ENCODE results near the gene DNAAF3. TPM values are rescaled to one million over a fixed set of nuclear protein-coding genes. Genes with fewer than 3 reads are reported as not detected.

DNAAF3 gene
- polyA plus RNA-seq, 1 experiment: 0.21 TPM

DNA sequence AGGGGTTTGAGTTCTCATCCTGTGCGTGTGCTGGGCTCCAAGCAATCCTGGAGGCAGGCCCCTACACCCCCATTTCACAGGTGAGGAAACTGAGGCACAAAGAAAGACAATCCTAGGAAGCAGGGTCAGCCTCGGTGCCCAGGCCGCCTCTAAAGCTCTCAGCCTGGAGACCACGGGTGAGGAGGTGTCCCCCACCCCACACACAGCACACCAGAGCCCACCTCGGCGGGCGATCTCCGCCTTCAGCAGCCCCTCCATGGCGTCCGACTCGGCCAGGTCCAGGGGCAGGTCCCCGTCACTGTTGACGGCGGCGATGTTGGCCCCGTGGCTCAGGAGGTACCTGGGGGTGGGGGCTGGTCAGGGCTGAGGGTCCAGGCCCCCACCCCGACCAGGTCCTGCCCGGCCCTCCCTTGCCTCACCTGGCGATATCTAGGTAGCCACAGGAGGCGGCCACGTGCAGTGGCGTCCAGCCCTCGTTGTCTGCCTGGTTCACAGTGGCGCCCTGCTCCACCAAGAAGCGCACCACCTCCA is 54.1 kb downstream of the DNAAF3 start:
- DNase-seq (ENCODE audit: low read depth, low spot score): no peak
- CTCF ChIA-PET: interaction anchor here (0.5 kb wide), 1 partner anchor 1153 kb away, joined by 5 read pairs; no protein-coding TSS in a partner anchor
- Histone ChIP-seq H3K9me3 (ENCODE audit: control insufficient read depth, insufficient read depth, low read length) (no peaks in the 10 kb centered on the region; the same call in 1 of the 2 replicates), H3K27ac (ENCODE audit: low read depth, low read length) (no peak overlapping the region), H3K4me3 (ENCODE audit: low read depth, low read length) (no peak overlapping the region), H3K27me3 (ENCODE audit: control insufficient read depth, insufficient read depth, low read length) (no peaks in the 10 kb centered on the region)
- TF ChIP-seq CTCF (IDR thresholded peaks at IDR 0.05; ENCODE audit: low read depth, low read length): no peak
- POLR2A ChIA-PET: no interaction called here

- no peak overlapping the region for H3K4me3 ChIP-seq (ENCODE audit: low read depth, low read length)
- no peaks in the 10 kb centered on the region for H3K27me3 ChIP-seq (ENCODE audit: control insufficient read depth, insufficient read depth, low read length)
- no peaks in the 10 kb centered on the region; the same call in 1 of the 2 replicates for H3K9me3 ChIP-seq (ENCODE audit: control insufficient read depth, insufficient read depth, low read length)
- ChIA-PET CTCF (interaction anchor here (0.7 kb wide), 1 partner anchor 23 kb away, joined by 5 read pairs; no protein-coding TSS in a partner anchor), POLR2A (no interaction called here)
- H3K27ac ChIP-seq (ENCODE audit: low read depth, low read length): no peak overlapping the region
- no peak for DNase-seq (ENCODE audit: low read depth, low spot score)
- no peak for TF ChIP-seq CTCF (IDR thresholded peaks at IDR 0.05; ENCODE audit: low read depth, low read length)
These were observed 55.1 kb downstream of the DNAAF3 start for GRCh38 chr19:55111238-55111831.

GRCh38 chr19:55109527-55110291 is 56.7 kb downstream of the DNAAF3 start:
- no peak for TF ChIP-seq CTCF (IDR thresholded peaks at IDR 0.05; ENCODE audit: low read depth, low read length)
- H3K27me3 ChIP-seq (ENCODE audit: control insufficient read depth, insufficient read depth, low read length): no peaks in the 10 kb centered on the region
- H3K9me3 ChIP-seq (ENCODE audit: control insufficient read depth, insufficient read depth, low read length): no peaks in the 10 kb centered on the region; the same call in 1 of the 2 replicates
- no peak overlapping the region for H3K4me3 ChIP-seq (ENCODE audit: low read depth, low read length)
- CTCF ChIA-PET: interaction anchor here (0.6 kb wide), 1 partner anchor 629 kb away, joined by 4 read pairs; no protein-coding TSS in a partner anchor
- no peak overlapping the region for H3K27ac ChIP-seq (ENCODE audit: low read depth, low read length)
- DNase-seq (ENCODE audit: low read depth, low spot score): no peak
- POLR2A ChIA-PET: no interaction called here

Small RNAs within 50 kb of the gene (small RNA-seq; reads per million reads assigned to genes)
- gene MIR7975 (ENCODE audit: insufficient read length, low read depth) (not detected), gene RF01210 (ENCODE audit: insufficient read length, low read depth) (not detected)

Other genes starting within 250 kb of the DNAAF3 start
- not detected in 2 replicates for gene NLRP7, start 219.1 kb downstream of the DNAAF3 start, polyA plus RNA-seq (2011; rRNA removed)
- gene NLRP2, start 200.2 kb downstream of the DNAAF3 start, polyA plus RNA-seq (2011; rRNA removed): 0.12 TPM in 1 of 2 replicates, not detected in the other
- gene GP6, start 128.3 kb downstream of the DNAAF3 start, polyA plus RNA-seq (2011; rRNA removed): 0.11 TPM in 1 of 2 replicates, not detected in the other
- gene RDH13, start 103.5 kb downstream of the DNAAF3 start, polyA plus RNA-seq (2011; rRNA removed): 3.1 and 4.5 TPM in 2 replicates
- gene EPS8L1, start 90.7 kb downstream of the DNAAF3 start, polyA plus RNA-seq (2011; rRNA removed): 1.5 and 2.3 TPM in 2 replicates
- 24.2 and 30.0 TPM in 2 replicates for gene PPP1R12C, start 49.0 kb downstream of the DNAAF3 start, polyA plus RNA-seq (2011; rRNA removed)
- gene TNNT1, start 17.4 kb downstream of the DNAAF3 start, polyA plus RNA-seq (2011; rRNA removed): 2.8 and 3.3 TPM in 2 replicates
- gene TNNI3, start 8.9 kb downstream of the DNAAF3 start, polyA plus RNA-seq (2011; rRNA removed): 0.20 and 0.21 TPM in 2 replicates
- 0.06 and 0.15 TPM in 2 replicates for gene SYT5, start 13.7 kb upstream of the DNAAF3 start, polyA plus RNA-seq (2011; rRNA removed)
- gene PTPRH, start 42.9 kb upstream of the DNAAF3 start, polyA plus RNA-seq (2011; rRNA removed): 1.3 and 1.9 TPM in 2 replicates
- 0.87 and 1.2 TPM in 2 replicates for gene TMEM86B, start 62.1 kb upstream of the DNAAF3 start, polyA plus RNA-seq (2011; rRNA removed)
- 24.5 and 30.1 TPM in 2 replicates for gene PPP6R1, start 92.4 kb upstream of the DNAAF3 start, polyA plus RNA-seq (2011; rRNA removed)
- gene HSPBP1, start 113.5 kb upstream of the DNAAF3 start, polyA plus RNA-seq (2011; rRNA removed): 18.5 and 27.4 TPM in 2 replicates
- gene BRSK1, start 117.4 kb upstream of the DNAAF3 start, polyA plus RNA-seq (2011; rRNA removed): 9.5 and 11.2 TPM in 2 replicates
- not detected in 2 replicates for gene TMEM150B, start 158.7 kb upstream of the DNAAF3 start, polyA plus RNA-seq (2011; rRNA removed)
- 2.6 and 3.7 TPM in 2 replicates for gene KMT5C, start 173.3 kb upstream of the DNAAF3 start, polyA plus RNA-seq (2011; rRNA removed)
- gene COX6B2, start 188.1 kb upstream of the DNAAF3 start, polyA plus RNA-seq (2011; rRNA removed): 0.16 and 0.19 TPM in 2 replicates
- not detected in 2 replicates for gene GARIN5B, start 196.6 kb upstream of the DNAAF3 start, polyA plus RNA-seq (2011; rRNA removed)
- gene IL11, start 203.8 kb upstream of the DNAAF3 start, polyA plus RNA-seq (2011; rRNA removed): 14.8 and 19.9 TPM in 2 replicates
- 0.32 and 0.50 TPM in 2 replicates for gene TMEM190, start 210.2 kb upstream of the DNAAF3 start, polyA plus RNA-seq (2011; rRNA removed)
- gene TMEM238, start 217.7 kb upstream of the DNAAF3 start, polyA plus RNA-seq (2011; rRNA removed): not detected in 2 replicates
- 325 and 535 TPM in 2 replicates for gene RPL28, start 219.3 kb upstream of the DNAAF3 start, polyA plus RNA-seq (2011; rRNA removed)
- gene UBE2S, start 241.2 kb upstream of the DNAAF3 start, polyA plus RNA-seq (2011; rRNA removed): 28.9 and 39.0 TPM in 2 replicates

Measured in AG04450 (cell line).